A673 (cell line): ENCODE measurements around the gene APOBEC2. TPM values are rescaled to one million over a fixed set of nuclear protein-coding genes. Genes with fewer than 3 reads are reported as not detected.
A peak's percentile ranks its signal among the peaks of the same experiment; 100 is the strongest.

Experiments used
- BruUV-seq: library from RNA; stranded (reverse); fragments of 400-500 nt; replicated peaks from 2 replicates; lab custom pipeline; 2021; lab: Mats Ljungman, UMichigan
- CTCF ChIA-PET: fragments of 300-600 bp; sonication (Branson Sonifier 250); formaldehyde crosslinking; loops from one replicate; lab custom pipeline; 2022; ENCODE audit warnings: antibody characterized with exemption; lab: Charles Lee
- POLR2A ChIA-PET: fragments of 300-600 bp; sonication (Branson Sonifier 250); formaldehyde crosslinking; loops from one replicate; lab custom pipeline; 2022; ENCODE audit warnings: antibody characterized with exemption; ENCODE audit not compliant: low non-redundant PET; lab: Charles Lee
- DNase-seq: peaks from one replicate; pipeline ENCODE4 v3.0.0-alpha.2; 2015; ENCODE audit warnings: low spot score
- H3K27ac ChIP-seq: fragments of 200-600 bp; sonication (generic); 2 replicates; pipeline ENCODE4 v1.5.1; 2016; ENCODE audit warnings: mixed run types, low read depth, mild to moderate bottlenecking, mixed read lengths, antibody characterized with exemption, low read length; ENCODE audit not compliant: poor library complexity, severe bottlenecking
- H3K27me3 ChIP-seq: fragments of 200-600 bp; sonication (generic); replicated peaks from 2 replicates; pipeline ENCODE4 v1.6.1; 2017; ENCODE audit warnings: mixed run types, low read depth, mild to moderate bottlenecking, mixed read lengths, antibody characterized with exemption, low read length; ENCODE audit not compliant: insufficient read depth, poor library complexity
- H3K36me3 ChIP-seq: fragments of 200-600 bp; sonication (generic); 2 replicates; pipeline ENCODE4 v1.6.1; 2016; ENCODE audit warnings: mixed run types, mild to moderate bottlenecking, mixed read lengths, antibody characterized with exemption, low read length; ENCODE audit not compliant: insufficient read depth, poor library complexity, severe bottlenecking
- H3K4me1 ChIP-seq: fragments of 200-600 bp; sonication (generic); 2 replicates; pipeline ENCODE4 v1.6.1; 2017; ENCODE audit warnings: mixed run types, mild to moderate bottlenecking, mixed read lengths, antibody characterized with exemption, low read length; ENCODE audit not compliant: insufficient read depth, poor library complexity, severe bottlenecking
- H3K4me3 ChIP-seq: fragments of 200-600 bp; sonication (generic); 2 replicates; pipeline ENCODE4 v1.5.1; 2016; ENCODE audit warnings: low read depth, mixed run types, mild to moderate bottlenecking, mixed read lengths, low read length; ENCODE audit not compliant: poor library complexity, severe bottlenecking
- H3K9me3 ChIP-seq: fragments of 200-600 bp; sonication (generic); 2 replicates; pipeline ENCODE4 v1.6.1; 2016; ENCODE audit warnings: mixed run types, low read depth, mild to moderate bottlenecking, mixed read lengths, antibody characterized with exemption, low read length; ENCODE audit not compliant: poor library complexity, severe bottlenecking
- CTCF ChIP-seq: fragments of 300-800, 200-600 bp; sonication (generic); conservative IDR thresholded peaks from 2 replicates; pipeline ENCODE4 v1.5.1; 2017; ENCODE audit warnings: low read depth, mild to moderate bottlenecking, antibody characterized with exemption, low read length, moderate library complexity, mixed read lengths
- EZH2 ChIP-seq: fragments of 200-600 bp; sonication (generic); IDR thresholded peaks from 2 replicates; pipeline ENCODE4 v1.6.1; 2017; ENCODE audit warnings: borderline replicate concordance, low read depth, mild to moderate bottlenecking, mixed read lengths, antibody characterized with exemption, low read length; ENCODE audit not compliant: poor library complexity, severe bottlenecking
- intact Hi-C: fragments of 100-400 bp; cut with micrococcal nuclease; formaldehyde crosslinking; loops from one replicate; pipeline ENCODE4 v1.10.0; 2022; ENCODE audit not compliant: unreplicated experiment
- total RNA-seq: library from RNA; stranded (reverse); gene quantifications from 2 replicates; pipeline ENCODE4 v1.2.3, GENCODE V29; 2021

Gene APOBEC2
- total RNA-seq, 1 experiment from 2014 or later, result not detected

DNA sequence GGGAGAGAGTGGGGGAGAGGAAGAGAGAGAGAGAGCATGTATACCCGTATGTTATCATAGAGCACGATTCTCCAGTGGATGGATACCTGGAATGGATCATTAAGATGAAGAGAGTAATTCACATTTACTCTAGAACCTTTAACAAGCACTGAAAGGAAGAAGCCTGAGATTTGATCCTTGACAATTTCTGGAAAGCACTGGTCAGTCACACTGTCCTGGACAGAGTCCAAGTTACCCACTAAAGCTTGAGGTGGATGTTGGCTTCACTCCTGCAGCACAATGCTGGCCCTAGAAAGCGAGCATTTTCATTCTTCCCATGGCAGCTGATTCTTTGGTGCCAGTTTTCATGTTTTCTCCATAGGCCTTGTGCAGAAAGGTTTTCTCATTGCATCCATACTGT lies 45.4 kb downstream of the APOBEC2 start:
- Histone ChIP-seq H3K9me3 (no peaks in the 10 kb centered on the region), H3K36me3 (peaks cover 72% of the 10 kb centered on the region), H3K4me1 (no peaks in the 10 kb centered on the region), H3K27ac (no peak overlapping the region), H3K27me3 (no peaks in the 10 kb centered on the region), H3K4me3 (no peak overlapping the region)
- TF ChIP-seq EZH2 (no peak), CTCF (no peak)
- BruUV-seq, result TSS peak; percentile 17
- ChIA-PET CTCF (no interaction called here), POLR2A (no interaction called here)
- DNase-seq, result no peak
- intact Hi-C loops, result no loop called here

DNA sequence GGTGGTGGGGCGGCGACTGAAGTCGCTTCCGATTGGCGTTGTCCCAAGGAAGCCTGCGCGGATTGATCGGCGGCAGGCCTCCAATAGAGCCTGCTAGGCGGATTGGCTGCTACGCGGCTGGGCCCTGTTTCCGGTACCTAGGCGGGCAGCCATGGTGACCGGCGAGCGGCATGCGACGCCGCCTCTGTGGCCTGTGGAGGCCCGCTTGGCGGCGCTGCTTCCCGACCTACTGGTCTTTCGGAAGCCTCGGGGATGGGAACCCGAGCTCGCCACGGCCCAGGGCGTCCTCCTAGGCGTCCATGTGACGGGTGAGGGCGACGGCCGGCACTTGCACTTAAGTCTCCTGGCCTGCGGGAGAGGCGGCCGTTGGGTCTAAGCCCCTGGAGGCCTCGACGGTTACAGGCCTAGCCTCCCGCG lies 47.9 kb downstream of the APOBEC2 start:
- intact Hi-C loops, result no loop called here
- Histone ChIP-seq H3K27me3 (no peaks in the 10 kb centered on the region), H3K9me3 (no peaks in the 10 kb centered on the region), H3K36me3 (peaks cover 47% of the 10 kb centered on the region), H3K4me3 (no peak overlapping the region), H3K27ac (no peak overlapping the region), H3K4me1 (no peaks in the 10 kb centered on the region)
- ChIA-PET CTCF (no interaction called here), POLR2A (no interaction called here)
- no TSS peak for BruUV-seq
- no peak for DNase-seq
- TF ChIP-seq EZH2, result no peak
- TF ChIP-seq CTCF, result no peak

GRCh38 chr6:41103847-41104246 lies 50.8 kb downstream of the APOBEC2 start:
- Histone ChIP-seq H3K4me3 (no peak overlapping the region), H3K27ac (no peak overlapping the region), H3K9me3 (no peaks in the 10 kb centered on the region), H3K27me3 (no peaks in the 10 kb centered on the region), H3K4me1 (no peaks in the 10 kb centered on the region), H3K36me3 (peaks cover 17% of the 10 kb centered on the region)
- intact Hi-C loops, result no loop called here
- TF ChIP-seq EZH2, result no peak
- no peak for TF ChIP-seq CTCF
- DNase-seq, result no peak
- CTCF ChIA-PET, result no interaction called here
- BruUV-seq, result no TSS peak
- POLR2A ChIA-PET, result no interaction called here
